ENCODE data around the gene MFAP1. TPM values are rescaled to one million over a fixed set of nuclear protein-coding genes. Genes with fewer than 3 reads are reported as not detected.

Gene MFAP1
- polyA plus RNA-seq, 6 donors from 2014 or later: 7.2 to 17.0 (median 10.8) TPM

- no peaks in the 10 kb centered on the region for H3K36me3 Mint-ChIP-seq
- no peak for DNase-seq
- H3K4me3 Mint-ChIP-seq: peak overlapping the region in 4 of 8 donors; percentile 24 to 82 (median 62)
- H3K9me3 Mint-ChIP-seq: no peaks in the 10 kb centered on the region
- peak overlapping the region in 2 of 6 donors; percentile 33 to 76 for H3K27ac Mint-ChIP-seq
- ATAC-seq (ENCODE audit: low read depth in 2 of 2): no peak
- H3K4me1 Mint-ChIP-seq: peaks cover 26 to 45% (median 37%) of the 10 kb centered on the region in 3 donors
- H3K27me3 Mint-ChIP-seq: no peaks in the 10 kb centered on the region
Measured at GRCh38 chr15:43779016-43779415, 45.5 kb downstream of the MFAP1 start.

DNA sequence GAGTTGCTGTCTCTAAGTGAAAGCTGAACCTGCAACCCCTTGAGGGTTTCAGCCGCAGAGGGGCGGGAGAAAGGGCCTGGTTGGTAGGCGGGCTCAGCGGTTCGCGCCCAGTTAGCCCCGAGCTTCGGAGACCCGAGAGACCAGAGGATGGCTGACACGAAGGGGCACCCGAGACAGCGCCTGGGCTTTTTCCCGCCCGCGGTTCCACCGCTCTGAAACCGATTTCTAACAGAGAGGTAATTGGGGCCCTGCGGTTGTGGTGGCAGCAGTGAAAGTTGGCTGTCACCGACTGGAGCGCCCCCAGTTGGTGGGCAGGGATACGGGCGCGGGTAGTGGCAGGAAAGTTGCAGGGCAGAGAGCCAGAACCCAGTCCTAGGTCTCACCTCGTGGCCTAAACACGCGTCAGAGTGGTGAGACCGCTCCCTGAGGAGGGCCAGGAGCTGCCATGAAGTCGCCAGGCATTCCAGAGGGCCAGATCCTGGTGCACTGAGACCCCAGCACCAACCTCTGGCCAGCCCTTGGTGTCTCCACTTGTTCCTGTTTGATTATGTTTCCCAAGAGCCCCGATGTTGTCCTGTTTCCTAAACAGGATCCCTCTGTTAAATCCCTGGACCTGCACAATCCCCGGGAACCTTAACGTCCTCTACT is 47.1 kb downstream of the MFAP1 start:
- DNase-seq: peak; percentile 86
- peak; percentile 57 to 61 for ATAC-seq (ENCODE audit: low read depth in 2 of 2)
- no peaks in the 10 kb centered on the region for H3K27me3 Mint-ChIP-seq
- H3K4me1 Mint-ChIP-seq: peaks cover 26 to 52% (median 43%) of the 10 kb centered on the region in 3 donors
- H3K9me3 Mint-ChIP-seq: no peaks in the 10 kb centered on the region
- peak overlapping the region; percentile 91 to 98 (median 97) for H3K4me3 Mint-ChIP-seq
- peak overlapping the region; percentile 95 to 99 (median 98) for H3K27ac Mint-ChIP-seq
- no peaks in the 10 kb centered on the region for H3K36me3 Mint-ChIP-seq

- peak; percentile 79 for DNase-seq
- peak; percentile 65 to 70 for ATAC-seq (ENCODE audit: low read depth in 2 of 2)
- no peaks in the 10 kb centered on the region for H3K27me3 Mint-ChIP-seq
- peak within 1 kb of the TSS; percentile 91 to 98 (median 97) for H3K4me3 Mint-ChIP-seq
- peaks cover 26 to 52% (median 43%) of the 10 kb centered on the region in 3 donors for H3K4me1 Mint-ChIP-seq
- no peaks in the 10 kb centered on the region for H3K9me3 Mint-ChIP-seq
- peak within 1 kb of the TSS; percentile 95 to 99 (median 98) for H3K27ac Mint-ChIP-seq
- H3K36me3 Mint-ChIP-seq: no peaks in the 10 kb centered on the region
Measured at GRCh38 chr15:43776718-43777266, 47.7 kb downstream of the MFAP1 start, which contains the start of gene ELL3. Gene ELL3, minus strand, starts transcription at chr15:43776966. Its CDS starts 65 bp downstream, at chr15:43776901.

GRCh38 chr15:43776101-43776717 is 48.3 kb downstream of the MFAP1 start:
- Mint-ChIP-seq H3K9me3 (no peaks in the 10 kb centered on the region), H3K27me3 (no peaks in the 10 kb centered on the region), H3K4me1 (peaks cover 26 to 53% (median 43%) of the 10 kb centered on the region in 3 donors), H3K36me3 (no peaks in the 10 kb centered on the region), H3K4me3 (peak overlapping the region; percentile 91 to 98 (median 97)), H3K27ac (peak overlapping the region; percentile 83 to 98 (median 96))
- DNase-seq: peak; percentile 93
- ATAC-seq (ENCODE audit: low read depth in 2 of 2): peak; percentile 67 to 76

DNA sequence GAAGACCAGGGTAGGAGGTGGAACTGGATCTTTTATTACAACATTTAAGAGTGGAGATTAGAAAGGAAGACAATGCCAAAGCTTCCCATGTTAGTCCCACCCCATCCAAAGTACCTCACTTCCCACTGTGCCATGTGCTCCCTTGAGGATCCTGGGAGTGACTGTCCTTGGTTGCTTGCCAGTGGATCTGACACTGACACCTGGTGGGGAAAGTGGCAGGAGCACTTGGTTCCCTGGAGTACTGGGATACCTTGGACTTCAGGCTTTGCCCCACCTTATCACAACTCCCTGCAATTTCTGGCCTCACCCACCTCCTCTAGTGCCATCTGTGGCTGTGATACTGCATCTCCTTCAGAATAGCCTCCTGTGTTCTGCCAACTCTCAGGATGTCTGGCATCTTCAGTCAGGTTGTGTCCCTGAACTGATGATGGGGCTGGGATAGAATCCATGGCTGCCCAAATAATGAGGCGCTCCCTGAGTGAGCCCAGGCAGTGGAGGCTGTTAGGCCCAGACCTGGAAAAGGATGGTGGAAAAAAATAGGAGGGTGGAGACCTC is 49.0 kb downstream of the MFAP1 start:
- H3K27ac Mint-ChIP-seq: peak overlapping the region in 5 of 6 donors; percentile 83 to 98 (median 95)
- H3K4me1 Mint-ChIP-seq: peaks cover 26 to 53% (median 43%) of the 10 kb centered on the region in 3 donors
- H3K27me3 Mint-ChIP-seq: no peaks in the 10 kb centered on the region
- peaks cover 0 to 4% of the 10 kb centered on the region in 2 donors for H3K36me3 Mint-ChIP-seq
- ATAC-seq (ENCODE audit: low read depth in 2 of 2) (no peak), DNase-seq (no peak)
- H3K4me3 Mint-ChIP-seq: peak overlapping the region; percentile 91 to 98 (median 97)
- H3K9me3 Mint-ChIP-seq: no peaks in the 10 kb centered on the region

GRCh38 chr15:43774062-43774461 is 50.4 kb downstream of the MFAP1 start:
- peaks cover 23 to 60% (median 40%) of the 10 kb centered on the region in 3 donors for H3K4me1 Mint-ChIP-seq
- H3K4me3 Mint-ChIP-seq: peak overlapping the region in 3 of 8 donors; percentile 2 to 91 (median 20)
- H3K27me3 Mint-ChIP-seq: no peaks in the 10 kb centered on the region

GRCh38 chr15:43772624-43773023 is 51.9 kb downstream of the MFAP1 start:
- H3K36me3 Mint-ChIP-seq: peaks cover 0 to 7% of the 10 kb centered on the region in 2 donors

More at GRCh38 chr15:43774062-43774461, 50.4 kb downstream of the MFAP1 start:
- no peak for ATAC-seq (ENCODE audit: low read depth in 2 of 2)
- Mint-ChIP-seq H3K27ac (peak overlapping the region in 3 of 6 donors; percentile 20 to 83 (median 75)), H3K9me3 (no peaks in the 10 kb centered on the region), H3K36me3 (peaks cover 0 to 4% of the 10 kb centered on the region in 2 donors)
- DNase-seq: no peak

GRCh38 chr15:43771816-43772215 is 52.7 kb downstream of the MFAP1 start:
- H3K4me1 Mint-ChIP-seq: peaks cover 13 to 43% (median 30%) of the 10 kb centered on the region in 3 donors
- DNase-seq (no peak), ATAC-seq (ENCODE audit: low read depth in 2 of 2) (no peak)
- peaks cover 0 to 7% of the 10 kb centered on the region in 2 donors for H3K36me3 Mint-ChIP-seq
- no peak overlapping the region for H3K4me3 Mint-ChIP-seq
- no peaks in the 10 kb centered on the region for H3K27me3 Mint-ChIP-seq
- H3K9me3 Mint-ChIP-seq: no peaks in the 10 kb centered on the region
- H3K27ac Mint-ChIP-seq: peak overlapping the region in 2 of 6 donors; percentile 9 to 27

More at GRCh38 chr15:43772624-43773023, 51.9 kb downstream of the MFAP1 start:
- DNase-seq (no peak), ATAC-seq (ENCODE audit: low read depth in 2 of 2) (no peak)
- H3K4me3 Mint-ChIP-seq: no peak overlapping the region
- no peaks in the 10 kb centered on the region for H3K9me3 Mint-ChIP-seq
- H3K27ac Mint-ChIP-seq: no peak overlapping the region
- no peaks in the 10 kb centered on the region for H3K27me3 Mint-ChIP-seq
- H3K4me1 Mint-ChIP-seq: peaks cover 19 to 50% (median 36%) of the 10 kb centered on the region in 3 donors

DNA sequence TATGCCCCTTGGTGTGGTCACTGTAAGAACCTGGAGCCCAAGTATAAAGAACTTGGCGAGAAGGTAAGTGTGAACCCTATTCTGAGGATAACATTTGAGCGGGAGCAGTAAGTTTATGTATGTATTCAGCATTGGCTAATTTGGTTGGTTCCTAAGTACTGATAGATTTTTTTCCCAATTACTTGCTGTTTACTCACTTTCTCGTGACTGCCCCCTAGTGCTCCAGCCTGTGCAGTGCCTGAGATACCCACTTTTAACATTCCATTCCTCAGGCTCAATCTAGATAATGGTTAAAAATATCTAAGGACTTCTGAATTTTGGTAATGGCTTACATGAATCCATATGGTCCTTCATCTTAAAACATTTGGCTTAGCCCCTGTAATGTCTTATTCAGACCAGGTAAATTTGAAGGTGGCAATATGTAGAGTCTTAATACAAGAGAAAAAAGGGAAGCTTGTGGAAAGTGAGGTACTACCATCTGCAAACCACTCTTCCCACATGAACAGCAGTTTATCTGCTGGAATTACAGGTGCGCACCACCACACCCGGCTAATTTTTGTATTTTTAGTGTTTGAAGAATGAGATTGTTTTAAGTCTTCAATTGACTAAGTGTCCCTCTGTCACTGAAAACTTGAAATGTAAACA is 54.8 kb downstream of the MFAP1 start:
- peaks cover 0 to 7% of the 10 kb centered on the region in 2 donors for H3K36me3 Mint-ChIP-seq
- DNase-seq: peak; percentile 55
- H3K4me3 Mint-ChIP-seq: no peak overlapping the region
- H3K9me3 Mint-ChIP-seq: no peaks in the 10 kb centered on the region
- H3K27ac Mint-ChIP-seq: peak overlapping the region in 4 of 6 donors; percentile 35 to 72 (median 50)
- peak; percentile 71 to 83 for ATAC-seq (ENCODE audit: low read depth in 2 of 2)
- no peaks in the 10 kb centered on the region for H3K27me3 Mint-ChIP-seq
- H3K4me1 Mint-ChIP-seq: peaks cover 0 to 27% (median 12%) of the 10 kb centered on the region in 3 donors

GRCh38 chr15:43763819-43764446 is 60.6 kb downstream of the MFAP1 start:
- H3K27me3 Mint-ChIP-seq: no peaks in the 10 kb centered on the region
- H3K4me1 Mint-ChIP-seq: peaks cover 0 to 5% (median 4%) of the 10 kb centered on the region in 3 donors
- no peak for ATAC-seq (ENCODE audit: low read depth in 2 of 2)
- no peak overlapping the region for H3K4me3 Mint-ChIP-seq
- peaks cover 13 to 18% of the 10 kb centered on the region in 2 donors for H3K36me3 Mint-ChIP-seq
- DNase-seq: no peak
- H3K9me3 Mint-ChIP-seq: no peaks in the 10 kb centered on the region
- H3K27ac Mint-ChIP-seq: peak overlapping the region in 2 of 6 donors; percentile 16 to 29

- Mint-ChIP-seq H3K27ac (peak overlapping the region in 3 of 6 donors; percentile 24 to 43 (median 29)), H3K27me3 (no peaks in the 10 kb centered on the region), H3K36me3 (peaks cover 13 to 16% of the 10 kb centered on the region in 2 donors), H3K4me3 (no peak overlapping the region), H3K4me1 (peaks cover 0 to 5% (median 4%) of the 10 kb centered on the region in 3 donors), H3K9me3 (no peaks in the 10 kb centered on the region)
- DNase-seq (no peak), ATAC-seq (ENCODE audit: low read depth in 2 of 2) (no peak)
Measured at GRCh38 chr15:43762824-43763223, 61.7 kb downstream of the MFAP1 start.

All from naive B cell (primary cell).